ENCODE measurements around the gene TSPAN18. TPM values are rescaled to one million over a fixed set of nuclear protein-coding genes. Genes with fewer than 3 reads are reported as not detected.

The TSPAN18 gene
- total and polyA plus RNA-seq, 2 of the 4 experiments (the other 2 are of a cell fraction): 0.36 to 1.1 TPM

- Histone ChIP-seq H2AK5ac (ENCODE audit: low read depth, low read length) (no peak overlapping the region), H2AFZ (replicated peaks; ENCODE audit: low read length, poor library complexity) (no peak overlapping the region), H3K14ac (replicated peaks; ENCODE audit: low read depth, low read length) (no peak overlapping the region), H2AK9ac (replicated peaks; ENCODE audit: low read depth, low read length, poor library complexity) (no peak overlapping the region), H2BK120ac (ENCODE audit: low read depth, low read length) (no peak overlapping the region), H2BK20ac (ENCODE audit: low read depth, low read length) (no peak overlapping the region), H3K9me1 (ENCODE audit: insufficient read depth, low read length) (no peaks in the 10 kb centered on the region), H3K23ac (ENCODE audit: low read depth, low read length) (no peak overlapping the region), H3K9me3 (ENCODE audit: control insufficient read depth, insufficient read depth, low read length) (no peaks in the 10 kb centered on the region), H3K56ac (ENCODE audit: extremely low read depth, insufficient read depth, low read length) (no peak overlapping the region), H4K91ac (ENCODE audit: insufficient read depth, low read depth, low read length) (no peak overlapping the region), H2BK15ac (ENCODE audit: low read depth, low read length) (no peak overlapping the region), H3K4me2 (ENCODE audit: low read depth, low read length) (no peak overlapping the region), H3K4me3 (ENCODE audit: insufficient read depth, low read depth, low read length) (no peak overlapping the region), H4K20me1 (ENCODE audit: insufficient read depth, low read length) (no peaks in the 10 kb centered on the region; the same call in 1 of the 2 replicates), H3K27ac (ENCODE audit: insufficient read depth, low read length) (no peak overlapping the region), H3K4ac (ENCODE audit: low read depth, low read length) (no peak overlapping the region), H2BK5ac (ENCODE audit: low read depth, low read length, poor library complexity, severe bottlenecking) (no peak overlapping the region), H4K8ac (ENCODE audit: low read depth in 2 of 2, low read length in 2 of 2) (no peak overlapping the region), H3K36me3 (ENCODE audit: control insufficient read depth, insufficient read depth, low read length) (no peaks in the 10 kb centered on the region), H3K18ac (ENCODE audit: low read depth, low read length) (no peak overlapping the region), H3K4me1 (ENCODE audit: control insufficient read depth, insufficient read depth, low read length) (peaks cover 6% of the 10 kb centered on the region; the same call in 1 of the 2 replicates), H3K9ac (ENCODE audit: low read depth, low read length) (no peak overlapping the region), H3K27me3 (ENCODE audit: control insufficient read depth, insufficient read depth, low read length) (peaks cover 42% of the 10 kb centered on the region), H3K79me1 (ENCODE audit: low read depth in 1 of 2, low read length in 2 of 2) (no peaks in the 10 kb centered on the region), H4K5ac (ENCODE audit: low read depth, low read length) (no peak overlapping the region)
- ATAC-seq (ENCODE audit: low read depth) (no peak), DNase-seq (no peak)
- dilution Hi-C loops (cut with HindIII; ENCODE audit: low sequenced_read_pairs, unreplicated experiment): no loop called here
- BruUV-seq (replicated peaks): no TSS peak
- POLR2A ChIA-PET (ENCODE audit: unreplicated experiment): no interaction called here
- CTCF ChIA-PET: no interaction called here
- in situ Hi-C loops (cut with MboI; ENCODE audit: low sequenced_read_pairs): no loop called here
- intact Hi-C loops (cut with micrococcal nuclease): no loop called here
- WGBS, 2 experiments (ENCODE audit: extremely low coverage in 2 of 2, insufficient read length in 1 of 2): 71% methylated on average over 2 of the region's 11 CpGs; no CpG with 5 or more reads in 1 of the 2 experiments
- TF ChIP-seq ELK1 (IDR thresholded peaks at IDR 0.05; ENCODE audit: borderline replicate concordance, low read depth, low read length): no peak
- no peak for TF ChIP-seq SMC3 (IDR thresholded peaks at IDR 0.05; ENCODE audit: low read depth, low read length)
- TF ChIP-seq USF2 (IDR thresholded peaks at IDR 0.05; ENCODE audit: low read depth, low read length): no peak
- TF ChIP-seq BHLHE40 (IDR thresholded peaks at IDR 0.05; ENCODE audit: low read depth, low read length): no peak
- TF ChIP-seq CEBPB (IDR thresholded peaks at IDR 0.05; ENCODE audit: low read depth, low read length): no peak
- no peak for TF ChIP-seq RFX5 (IDR thresholded peaks at IDR 0.05; ENCODE audit: low read depth, low read length)
- no peak for TF ChIP-seq NFE2L2 (IDR thresholded peaks at IDR 0.05; ENCODE audit: low read depth, low read length)
- TF ChIP-seq RCOR1 (IDR thresholded peaks at IDR 0.05; ENCODE audit: insufficient replicate concordance, low read length): no peak
- TF ChIP-seq POLR2A (IDR thresholded peaks at IDR 0.05; ENCODE audit: low read depth, low read length): no peak
- TF ChIP-seq MAFK (IDR thresholded peaks at IDR 0.05; ENCODE audit: low read depth, low read length): no peak
- no peak for TF ChIP-seq CTCF (conservative IDR thresholded peaks at IDR 0.05; ENCODE audit: low read depth, low read length)
- TF ChIP-seq CHD1 (IDR thresholded peaks at IDR 0.05; ENCODE audit: low read depth, low read length): no peak
- no peak for TF ChIP-seq RAD21 (IDR thresholded peaks at IDR 0.05; ENCODE audit: low read length)
- no peak for TF ChIP-seq MXI1 (IDR thresholded peaks at IDR 0.05; ENCODE audit: borderline replicate concordance, low read depth, low read length)
Measured at GRCh38 chr11:44742508-44743246, 15.9 kb downstream of the TSPAN18 start.

Measured in IMR-90 (cell line).